Liver (tissue), 9 donors: ENCODE data around the gene FGF12. TPM values are rescaled to one million over a fixed set of nuclear protein-coding genes. Genes with fewer than 3 reads are reported as not detected.
"Not testable (repeated sequence)": the region's sequence is repeated elsewhere in the genome, so short reads cannot be mapped to it uniquely, and the experiment has no call there.

ENCODE experiments used
- DNase-seq: peaks from one replicate; pipeline ENCODE4 v3.0.0-alpha.2; 2017; ENCODE audit warnings: low spot score
- H3K27ac ChIP-seq, 2 donors: one replicate each; pipeline ENCODE4 v1.7.0; 2013; ENCODE audit warnings: inconsistent platforms in 2 of 2, low read length in 2 of 2, control low read depth in 1 of 2, low read depth in 1 of 2, mild to moderate bottlenecking in 1 of 2
- H3K27me3 ChIP-seq, 4 donors: one replicate each; pipeline versions ENCODE4 v1.6.1 to v1.7.0; 2013; ENCODE audit warnings: low read length in 3 of 4, inconsistent platforms in 1 of 4, mild to moderate bottlenecking in 1 of 4, moderate library complexity in 1 of 4; ENCODE audit not compliant: control insufficient read depth in 4 of 4, insufficient read depth in 4 of 4
- H3K36me3 ChIP-seq, 4 donors: one replicate each; pipeline versions ENCODE4 v1.6.1 to v1.7.0; 2013; ENCODE audit warnings: low read length in 3 of 4, mild to moderate bottlenecking in 3 of 4, low read depth in 1 of 4, moderate library complexity in 1 of 4; ENCODE audit not compliant: control insufficient read depth in 4 of 4, insufficient read depth in 3 of 4
- H3K4me1 ChIP-seq, 4 donors: one replicate each; pipeline versions ENCODE4 v1.6.1 to v1.7.0; 2013; ENCODE audit warnings: low read length in 3 of 4, mild to moderate bottlenecking in 3 of 4, moderate library complexity in 1 of 4; ENCODE audit not compliant: control insufficient read depth in 4 of 4, insufficient read depth in 4 of 4
- H3K4me3 ChIP-seq, 3 donors: one replicate each; pipeline versions ENCODE4 v1.6.1 to v1.7.0; 2013; ENCODE audit warnings: low read length in 3 of 3, control low read depth in 1 of 3, low read depth in 1 of 3, mild to moderate bottlenecking in 1 of 3
- H3K9ac ChIP-seq, 2 donors: one replicate each; pipeline ENCODE4 v1.7.0; 2013; ENCODE audit warnings: low read length in 2 of 2, mild to moderate bottlenecking in 2 of 2, moderate library complexity in 2 of 2, control low read depth in 1 of 2, low read depth in 1 of 2
- H3K9me3 ChIP-seq, 4 donors: one replicate each; pipeline versions ENCODE4 v1.6.1 to v1.7.0; 2013; ENCODE audit warnings: low read length in 3 of 4; ENCODE audit not compliant: control insufficient read depth in 4 of 4
- ATF3 ChIP-seq: IDR thresholded peaks from 2 replicates; pipeline ENCODE4 v1.6.1; 2016; ENCODE audit warnings: antibody characterized with exemption
- CTCF ChIP-seq: fragments of 150-350 bp; IDR thresholded peaks from 2 replicates; pipeline ENCODE4 v1.5.1; 2017; ENCODE audit warnings: improper control_type of control experiment, low read depth, low read length; ENCODE audit not compliant: missing input control
- EGR1 ChIP-seq, 2 donors: IDR thresholded peaks; 2 replicates each; pipeline ENCODE4 v1.6.1; 2016 to 2018; ENCODE audit warnings: antibody characterized with exemption in 2 of 2, low read depth in 2 of 2
- FOXA1 ChIP-seq: IDR thresholded peaks from 2 replicates; pipeline ENCODE4 v1.6.1; 2016; ENCODE audit warnings: antibody characterized with exemption
- FOXA2 ChIP-seq: IDR thresholded peaks from 2 replicates; pipeline ENCODE4 v1.6.1; 2016; ENCODE audit warnings: antibody characterized with exemption
- GABPA ChIP-seq, 2 donors: IDR thresholded peaks in 1 of 2; conservative IDR thresholded peaks in 1 of 2; 2 replicates each; pipeline ENCODE4 v1.6.1; 2016; ENCODE audit warnings: antibody characterized with exemption in 2 of 2, mild to moderate bottlenecking in 1 of 2, moderate library complexity in 1 of 2
- HNF4A ChIP-seq, 2 donors: conservative IDR thresholded peaks; 2 replicates each; pipeline ENCODE4 v1.6.1; 2016; ENCODE audit warnings: antibody characterized with exemption in 2 of 2, mild to moderate bottlenecking in 2 of 2
- HNF4G ChIP-seq: IDR thresholded peaks from 2 replicates; pipeline ENCODE4 v1.6.1; 2016; ENCODE audit warnings: antibody characterized with exemption
- JUND ChIP-seq, 2 donors: IDR thresholded peaks; 2 replicates each; pipeline ENCODE4 v1.6.1; 2016; ENCODE audit warnings: antibody characterized with exemption in 2 of 2
- MAX ChIP-seq: IDR thresholded peaks from 2 replicates; pipeline ENCODE4 v1.6.1; 2016; ENCODE audit warnings: antibody characterized with exemption
- NR2F2 ChIP-seq: IDR thresholded peaks from 2 replicates; pipeline ENCODE4 v1.6.1; 2016; ENCODE audit warnings: antibody characterized with exemption
- RAD21 ChIP-seq, 2 donors: IDR thresholded peaks; 2 replicates each; pipeline ENCODE4 v1.6.1; 2016; ENCODE audit warnings: antibody characterized with exemption in 2 of 2, mild to moderate bottlenecking in 2 of 2
- RXRA ChIP-seq, 2 donors: IDR thresholded peaks; 2 replicates each; pipeline ENCODE4 v1.6.1; 2017 to 2018; ENCODE audit warnings: antibody characterized with exemption in 2 of 2, mild to moderate bottlenecking in 1 of 2
- SP1 ChIP-seq: IDR thresholded peaks from 2 replicates; pipeline ENCODE4 v1.6.1; 2018; ENCODE audit warnings: antibody characterized with exemption, mild to moderate bottlenecking
- TAF1 ChIP-seq: conservative IDR thresholded peaks from 2 replicates; pipeline ENCODE4 v1.6.1; 2016; ENCODE audit warnings: antibody characterized with exemption, mild to moderate bottlenecking
- YY1 ChIP-seq: IDR thresholded peaks from 2 replicates; pipeline ENCODE4 v1.6.1; 2016; ENCODE audit warnings: antibody characterized with exemption, mild to moderate bottlenecking
- ZBTB33 ChIP-seq: IDR thresholded peaks from 2 replicates; pipeline ENCODE4 v1.6.1; 2016; ENCODE audit warnings: antibody characterized with exemption
- WGBS: extraction: QIAGEN DNeasy Blood & Tissue Kit; methylation state at CpG from one replicate; pipeline ENCODE4 v1.1.7; 2013; 5-methylcytosine and 5-hydroxymethylcytosine counted together
- polyA plus RNA-seq, 2 donors: library from polyadenylated mRNA; stranded (reverse) in 1 of 2; unstranded in 1 of 2; fragments of 200-250 nt in 1 of 2; fragments of >200 nt in 1 of 2; fragmentation: Nextera tagmentation in 1 of 2; extraction: Ambion mirVana in 1 of 2; gene quantifications; one replicate each; pipeline versions ENCODE4 v1.2.1 to v1.2.3, GENCODE V29; 2013 to 2015
- total RNA-seq, 2 donors: library from RNA; depleted of rRNA; stranded (reverse); fragments of >200 nt; gene quantifications; one replicate each; pipeline ENCODE4 v1.2.3, GENCODE V29; 2014
- donor health status: healthy.
- donor health status: healthy.
- donor health status: healthy.
- donor health status: healthy.
- donor health status: healthy.

The FGF12 gene
- total and polyA plus RNA-seq, 4 donors, result 0.11 to 0.59 (median 0.19) TPM

GRCh38 chr3:192577271-192577670 lies 150.1 kb downstream of the FGF12 start:
- H3K4me1 ChIP-seq, result peaks cover 2 to 18% (median 9%) of the 10 kb centered on the region in 4 donors
- TF ChIP-seq HNF4A (conservative IDR thresholded peaks at IDR 0.05), result peak in 1 of 2 donors; percentile 18
- no peak for TF ChIP-seq CTCF
- TF ChIP-seq RXRA (IDR thresholded peaks at IDR 0.05), result peak in 1 of 2 donors; percentile 13
- TF ChIP-seq FOXA1, result no peak
- H3K27me3 ChIP-seq, result no peaks in the 10 kb centered on the region
- DNase-seq, result no peak
- H3K36me3 ChIP-seq, result no peaks in the 10 kb centered on the region
- H3K9me3 ChIP-seq, result no peaks in the 10 kb centered on the region
- WGBS, result 29% methylated on average over 1 of the region's 1 CpG
- H3K4me3 ChIP-seq, result no peak overlapping the region
- H3K9ac ChIP-seq, result no peak overlapping the region
- H3K27ac ChIP-seq, result no peak overlapping the region

GRCh38 chr3:192576704-192577103 lies 150.6 kb downstream of the FGF12 start:
- H3K9ac ChIP-seq, H3K9me3 ChIP-seq, H3K36me3 ChIP-seq, DNase-seq, H3K27me3 ChIP-seq, H3K4me3 ChIP-seq: not testable (repeated sequence)
- Histone ChIP-seq H3K27ac (peak overlapping the region; percentile 39 to 82), H3K4me1 (peaks cover 2 to 18% (median 9%) of the 10 kb centered on the region in 4 donors)
- WGBS, result 90% methylated on average over 5 of the region's 5 CpGs

GRCh38 chr3:192575879-192576506 lies 151.3 kb downstream of the FGF12 start:
- Histone ChIP-seq H3K4me3 (no peak overlapping the region), H3K9me3 (no peaks in the 10 kb centered on the region), H3K27ac (peak overlapping the region; percentile 39 to 82), H3K9ac (no peak overlapping the region), H3K36me3 (no peaks in the 10 kb centered on the region), H3K4me1 (peaks cover 2 to 18% (median 11%) of the 10 kb centered on the region in 4 donors), H3K27me3 (no peaks in the 10 kb centered on the region)
- WGBS, result 34% methylated on average over 3 of the region's 3 CpGs
- DNase-seq, result no peak
- peak; percentile 25 for TF ChIP-seq ZBTB33
- TF ChIP-seq MAX, result no peak
- peak; percentile 47 to 58 for TF ChIP-seq HNF4A (conservative IDR thresholded peaks at IDR 0.05)
- TF ChIP-seq SP1, result peak; percentile 72
- TF ChIP-seq ATF3, result peak; percentile 39
- no peak for TF ChIP-seq FOXA1
- TF ChIP-seq YY1, result peak; percentile 86
- TF ChIP-seq NR2F2, result peak; percentile 37
- TF ChIP-seq FOXA2, result no peak
- no peak for TF ChIP-seq TAF1
- TF ChIP-seq EGR1 (IDR thresholded peaks at IDR 0.05; ENCODE audit: low read depth in 2 of 2), result peak in 1 of 2 donors; percentile 54
- no peak for TF ChIP-seq GABPA (IDR thresholded peaks at IDR 0.05 in 1 of 2, conservative IDR thresholded peaks at IDR 0.05 in 1 of 2)
- peak in 1 of 2 donors; percentile 20 for TF ChIP-seq RAD21 (IDR thresholded peaks at IDR 0.05)
- TF ChIP-seq RXRA (IDR thresholded peaks at IDR 0.05), result peak; percentile 76 to 81
- peak in 1 of 2 donors; percentile 55 for TF ChIP-seq JUND (IDR thresholded peaks at IDR 0.05)
- TF ChIP-seq HNF4G, result no peak
- TF ChIP-seq CTCF, result no peak
